T-helper 2 cell treated with Interferon-gamma antibody and Interleukin-4, amounts not matched to agents 100 ng/mL and 5 ng/mL, for 36 hours (primary cell): Measurements from ENCODE around the gene C21orf58. TPM values are rescaled to one million over a fixed set of nuclear protein-coding genes. Genes with fewer than 3 reads are reported as not detected.

ENCODE experiments used
- intact Hi-C: fragments of 100-400 bp; cut with micrococcal nuclease; formaldehyde crosslinking; loops from one replicate; pipeline ENCODE4 v1.15.1; 2023
- total RNA-seq: library from RNA; stranded (reverse); gene quantifications from 2 replicates; pipeline ENCODE4 v1.2.3, GENCODE V29; 2022

The C21orf58 gene
- total RNA-seq, 1 donor from 2014 or later: 50.3 TPM

- intact Hi-C loops: no loop called here
Observed at GRCh38 chr21:46264690-46265144, 59.0 kb downstream of the C21orf58 start.

DNA sequence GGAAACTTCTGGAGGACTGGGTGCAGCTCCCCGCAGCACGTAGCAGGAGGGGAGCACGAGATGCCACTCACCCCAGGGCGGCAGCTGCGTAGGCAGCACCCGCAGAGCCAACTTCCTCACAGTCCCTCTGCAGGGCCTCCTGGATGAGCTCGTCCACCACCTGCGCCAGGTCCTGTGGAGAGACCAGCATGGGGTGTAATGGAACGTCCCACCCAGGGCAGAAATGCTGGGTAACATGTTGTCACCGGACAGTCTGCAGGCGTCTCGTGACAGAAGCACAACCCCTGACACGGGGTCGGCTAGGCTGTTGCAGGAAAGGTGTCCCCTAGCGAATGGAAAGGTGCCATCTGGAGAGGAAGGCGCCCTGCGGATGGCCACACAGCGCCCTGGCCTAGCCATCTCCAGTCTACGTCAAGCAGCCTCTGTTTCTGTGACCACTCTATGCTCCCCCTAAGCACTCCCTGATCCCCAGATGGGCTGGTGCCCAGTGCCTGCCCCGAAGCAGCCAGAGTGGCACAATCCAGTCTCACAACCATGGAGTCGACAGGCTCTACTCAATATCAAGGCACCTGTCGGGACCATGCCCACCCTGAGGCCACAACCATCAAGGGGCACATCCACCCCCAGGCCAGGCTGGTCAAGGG lies 59.5 kb downstream of the C21orf58 start:
- intact Hi-C loops: no loop called here

DNA sequence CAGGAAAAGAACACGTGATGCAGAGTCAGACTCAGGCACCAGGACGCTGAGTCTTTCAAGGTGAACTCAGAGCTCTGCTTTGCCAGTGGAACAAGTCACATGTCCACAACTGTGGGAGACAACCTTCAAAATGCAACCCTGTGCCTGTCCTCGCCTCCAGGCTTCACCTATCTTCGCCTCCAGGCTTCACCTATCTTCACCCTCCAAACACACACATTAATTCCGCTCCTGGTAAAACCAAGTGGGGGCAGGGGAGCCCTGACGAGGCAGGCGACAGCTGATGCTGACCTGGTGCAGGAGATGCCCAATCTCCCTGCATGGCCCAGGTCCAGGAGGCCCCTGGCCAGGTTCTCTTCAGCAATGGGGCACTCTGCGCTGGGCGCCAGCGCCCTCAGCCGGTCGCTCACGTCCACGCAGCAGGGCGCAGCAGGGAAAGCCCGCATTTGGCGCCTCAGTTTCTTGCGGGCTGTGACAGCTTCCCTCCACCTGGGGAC lies 67.1 kb downstream of the C21orf58 start:
- intact Hi-C loops: no loop called here

GRCh38 chr21:46255758-46256337 lies 67.8 kb downstream of the C21orf58 start:
- intact Hi-C loops: no loop called here

DNA sequence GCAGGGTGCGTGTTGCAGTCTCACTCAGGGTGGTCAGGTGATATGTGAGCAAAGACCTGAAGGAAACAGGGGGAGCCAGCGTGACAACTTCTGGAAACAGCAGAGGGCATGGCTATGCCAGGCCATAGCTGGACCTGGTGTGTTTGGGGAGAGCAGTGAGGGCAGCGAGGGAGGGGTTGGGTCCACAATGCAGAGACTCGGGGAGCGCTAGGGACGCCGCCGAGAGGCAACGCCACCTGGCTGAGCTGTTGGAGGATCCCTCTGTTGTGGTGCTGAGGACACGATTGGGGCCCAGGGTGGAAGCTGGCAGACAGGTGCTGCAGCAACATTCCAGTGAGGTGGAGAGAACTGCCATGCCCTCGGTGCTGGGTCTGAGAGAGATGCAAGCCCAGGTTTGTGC lies 68.5 kb downstream of the C21orf58 start:
- intact Hi-C loops: no loop called here

DNA sequence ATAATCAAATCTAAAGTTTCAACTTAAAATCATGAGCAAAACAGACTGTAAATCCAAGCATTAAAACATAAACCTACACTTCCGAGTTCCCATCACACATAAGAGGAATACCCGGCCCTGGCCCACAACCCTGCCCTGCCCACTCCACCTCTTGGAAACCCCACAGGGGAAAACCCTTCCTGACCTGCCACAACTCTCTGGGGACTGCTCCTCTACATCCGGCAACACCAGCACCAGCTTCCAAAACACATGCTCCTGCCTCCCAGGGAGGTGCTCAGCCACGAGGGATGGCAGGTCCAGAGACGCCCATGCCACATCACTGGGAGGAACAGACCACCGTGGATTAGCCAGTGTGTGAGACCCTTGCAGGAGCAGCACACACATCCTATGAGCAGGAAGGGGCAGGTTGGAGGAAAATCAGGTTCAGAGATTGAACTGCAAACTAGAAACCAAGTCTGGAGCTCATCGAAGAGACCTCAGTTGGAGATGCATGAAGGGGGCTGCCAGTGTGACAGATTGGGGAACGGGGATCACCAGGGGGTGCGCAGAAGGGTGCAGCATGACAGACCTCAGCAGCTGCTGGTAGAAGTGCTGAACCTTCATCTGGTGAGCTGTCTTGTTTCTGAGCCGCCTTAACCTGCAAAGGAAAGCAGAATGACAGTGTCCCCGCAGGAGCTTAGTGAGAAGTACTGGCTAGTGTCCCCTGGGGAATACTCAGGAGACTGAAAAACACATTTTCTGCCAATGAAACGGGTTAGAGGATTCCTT lies 69.3 kb downstream of the C21orf58 start:
- intact Hi-C loops: loop anchor here (5.0 kb wide), 1 partner anchor 33 kb away; the partner anchor contains the start of genes MCM3AP and YBEY

DNA sequence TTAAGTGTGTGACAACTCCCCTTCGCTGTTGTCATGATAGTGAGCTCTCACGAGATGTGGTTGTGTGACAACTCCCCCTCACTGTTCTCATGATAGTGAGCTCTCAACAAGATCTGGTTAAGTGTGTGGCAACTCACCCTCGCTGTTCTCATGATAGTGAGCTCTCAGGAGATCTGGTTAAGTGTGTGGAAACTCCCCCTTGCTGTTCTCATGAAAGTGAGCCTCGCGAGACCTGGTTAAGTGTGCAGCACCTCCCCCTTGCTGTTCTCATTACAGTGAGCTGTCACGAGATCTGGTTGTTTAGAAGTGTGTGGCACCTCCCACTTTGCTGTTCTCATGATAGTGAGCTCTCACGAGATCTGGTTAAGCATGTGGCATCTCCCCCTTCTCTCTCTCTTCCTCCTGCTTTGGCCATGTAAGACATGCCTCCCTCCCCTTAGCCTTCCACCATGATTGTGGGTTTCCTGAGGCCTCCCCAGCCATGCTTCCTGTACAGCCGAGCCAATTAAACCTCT lies 70.0 kb downstream of the C21orf58 start:
- intact Hi-C loops: loop anchor here (1.0 to 5.0 kb wide), 2 partner anchors 24 to 34 kb away; partner anchors contain the start of genes MCM3AP and YBEY

- intact Hi-C loops: loop anchor here (1.0 to 5.0 kb wide), 2 partner anchors 24 to 34 kb away; partner anchors contain the start of genes MCM3AP and YBEY
Observed at GRCh38 chr21:46252840-46253239, 70.8 kb downstream of the C21orf58 start.

Other genes starting within 250 kb of the C21orf58 start
- gene COL6A2, start 225.8 kb downstream of the C21orf58 start, total RNA-seq: 1.9 and 2.1 TPM in 2 replicates
- 0.25 and 0.34 TPM in 2 replicates for gene FTCD, start 168.3 kb downstream of the C21orf58 start, total RNA-seq
- gene SPATC1L, start 139.4 kb downstream of the C21orf58 start, total RNA-seq: 8.2 and 9.4 TPM in 2 replicates
- 41.0 and 42.0 TPM in 2 replicates for gene LSS, start 95.1 kb downstream of the C21orf58 start, total RNA-seq
- 115 and 118 TPM in 2 replicates for gene MCM3AP, start 38.3 kb downstream of the C21orf58 start, total RNA-seq
- 9.5 and 10.2 TPM in 2 replicates for gene YBEY, start 37.5 kb downstream of the C21orf58 start, total RNA-seq
- gene PCNT, start 286 bp upstream of the C21orf58 start, total RNA-seq: 73.2 and 75.5 TPM in 2 replicates
- 47.4 and 47.6 TPM in 2 replicates for gene DIP2A, start 135.0 kb upstream of the C21orf58 start, total RNA-seq